ENCODE data around the gene PFDN1. TPM values are rescaled to one million over a fixed set of nuclear protein-coding genes. Genes with fewer than 3 reads are reported as not detected.

Gene PFDN1
- total and polyA plus RNA-seq, 2 experiments from 2014 or later: 84.1 to 98.0 TPM

DNA sequence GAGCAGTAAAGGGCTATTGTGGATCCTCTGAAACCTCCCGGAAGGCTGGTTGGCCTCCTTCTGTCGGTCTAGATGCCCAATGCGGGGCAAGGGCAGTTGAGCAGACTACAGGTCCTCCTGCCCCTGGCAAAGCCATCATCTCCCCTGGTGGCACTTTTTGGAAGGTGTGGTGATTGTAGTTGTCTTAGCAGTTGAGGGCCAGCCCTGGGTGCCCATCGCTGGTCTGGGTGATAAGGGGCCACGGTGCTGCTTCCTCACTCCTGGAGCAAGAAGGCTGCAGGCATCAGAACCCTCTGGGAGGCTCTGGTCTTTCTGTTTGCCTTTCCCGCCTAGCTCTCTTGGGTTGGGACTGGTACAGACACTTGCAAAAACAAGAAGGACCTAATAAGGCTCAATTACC, 64.1 kb downstream of the PFDN1 start:
- H3K4me1 ChIP-seq (ENCODE audit: insufficient read depth): peaks cover 26% of the 10 kb centered on the region
- peaks cover 12% of the 10 kb centered on the region for H3K79me2 ChIP-seq
- H3K9me2 ChIP-seq (replicated peaks; ENCODE audit: insufficient read depth): no peaks in the 10 kb centered on the region
- no peak overlapping the region for H3K27ac ChIP-seq
- no peaks in the 10 kb centered on the region for H3K9me3 ChIP-seq (ENCODE audit: low read depth)
- no peak overlapping the region for H3K4me2 ChIP-seq
- no peak overlapping the region for H2AFZ ChIP-seq
- no peaks in the 10 kb centered on the region for H3K27me3 ChIP-seq
- whole genome bisulfite sequencing (ENCODE audit: low lambda C conversion rate, missing lambda C conversion rate): 93% methylated on average over 6 of the region's 6 CpGs
- DNase-seq (ENCODE audit: low spot score): no peak
- H3K4me3 ChIP-seq: no peak overlapping the region
- TF ChIP-seq, protein P1, sequence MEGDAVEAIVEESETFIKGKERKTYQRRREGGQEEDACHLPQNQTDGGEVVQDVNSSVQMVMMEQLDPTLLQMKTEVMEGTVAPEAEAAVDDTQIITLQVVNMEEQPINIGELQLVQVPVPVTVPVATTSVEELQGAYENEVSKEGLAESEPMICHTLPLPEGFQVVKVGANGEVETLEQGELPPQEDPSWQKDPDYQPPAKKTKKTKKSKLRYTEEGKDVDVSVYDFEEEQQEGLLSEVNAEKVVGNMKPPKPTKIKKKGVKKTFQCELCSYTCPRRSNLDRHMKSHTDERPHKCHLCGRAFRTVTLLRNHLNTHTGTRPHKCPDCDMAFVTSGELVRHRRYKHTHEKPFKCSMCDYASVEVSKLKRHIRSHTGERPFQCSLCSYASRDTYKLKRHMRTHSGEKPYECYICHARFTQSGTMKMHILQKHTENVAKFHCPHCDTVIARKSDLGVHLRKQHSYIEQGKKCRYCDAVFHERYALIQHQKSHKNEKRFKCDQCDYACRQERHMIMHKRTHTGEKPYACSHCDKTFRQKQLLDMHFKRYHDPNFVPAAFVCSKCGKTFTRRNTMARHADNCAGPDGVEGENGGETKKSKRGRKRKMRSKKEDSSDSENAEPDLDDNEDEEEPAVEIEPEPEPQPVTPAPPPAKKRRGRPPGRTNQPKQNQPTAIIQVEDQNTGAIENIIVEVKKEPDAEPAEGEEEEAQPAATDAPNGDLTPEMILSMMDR (IDR thresholded peaks at IDR 0.05; ENCODE audit: poor library complexity): no peak
- no peak for TF ChIP-seq EZH2 (IDR thresholded peaks at IDR 0.05; ENCODE audit: borderline replicate concordance)
- TF ChIP-seq EZH2phosphoT487 (IDR thresholded peaks at IDR 0.05; ENCODE audit: low read depth, severe bottlenecking, unreplicated experiment): no peak
- H4K20me1 ChIP-seq (ENCODE audit: insufficient read depth, poor library complexity, severe bottlenecking): no peaks in the 10 kb centered on the region
- no peaks in the 10 kb centered on the region for H3K36me3 ChIP-seq (replicated peaks; ENCODE audit: insufficient read depth, low read depth)

GRCh38 chr5:140236891-140237598, 65.9 kb downstream of the PFDN1 start:
- TF ChIP-seq EZH2 (IDR thresholded peaks at IDR 0.05; ENCODE audit: borderline replicate concordance) (no peak), EZH2phosphoT487 (IDR thresholded peaks at IDR 0.05; ENCODE audit: low read depth, severe bottlenecking, unreplicated experiment) (no peak)
- TF ChIP-seq, protein P1 (IDR thresholded peaks at IDR 0.05; ENCODE audit: poor library complexity): no peak
- peaks cover 9% of the 10 kb centered on the region for H3K79me2 ChIP-seq
- no peak overlapping the region for H2AFZ ChIP-seq
- H3K27ac ChIP-seq: no peak overlapping the region
- 84% methylated on average over 6 of the region's 6 CpGs for WGBS (ENCODE audit: low lambda C conversion rate, missing lambda C conversion rate)
- H3K27me3 ChIP-seq: no peaks in the 10 kb centered on the region
- no peak overlapping the region for H3K4me2 ChIP-seq
- peaks cover 23% of the 10 kb centered on the region for H3K4me1 ChIP-seq (ENCODE audit: insufficient read depth)
- no peaks in the 10 kb centered on the region for H4K20me1 ChIP-seq (ENCODE audit: insufficient read depth, poor library complexity, severe bottlenecking)
- no peak for DNase-seq (ENCODE audit: low spot score)
- no peaks in the 10 kb centered on the region for H3K36me3 ChIP-seq (replicated peaks; ENCODE audit: insufficient read depth, low read depth)
- H3K9me3 ChIP-seq (ENCODE audit: low read depth): no peaks in the 10 kb centered on the region
- no peak overlapping the region for H3K4me3 ChIP-seq
- no peaks in the 10 kb centered on the region for H3K9me2 ChIP-seq (replicated peaks; ENCODE audit: insufficient read depth)

GRCh38 chr5:140235791-140236551, 66.9 kb downstream of the PFDN1 start:
- H3K79me2 ChIP-seq: peaks cover 17% of the 10 kb centered on the region
- H3K27me3 ChIP-seq: no peaks in the 10 kb centered on the region
- WGBS (ENCODE audit: low lambda C conversion rate, missing lambda C conversion rate): 83% methylated on average over 11 of the region's 11 CpGs
- H3K27ac ChIP-seq: no peak overlapping the region
- H3K4me1 ChIP-seq (ENCODE audit: insufficient read depth): peaks cover 12% of the 10 kb centered on the region
- no peak overlapping the region for H3K4me3 ChIP-seq
- no peaks in the 10 kb centered on the region for H3K36me3 ChIP-seq (replicated peaks; ENCODE audit: insufficient read depth, low read depth)
- no peaks in the 10 kb centered on the region for H3K9me3 ChIP-seq (ENCODE audit: low read depth)
- no peaks in the 10 kb centered on the region for H3K9me2 ChIP-seq (replicated peaks; ENCODE audit: insufficient read depth)
- H2AFZ ChIP-seq: no peak overlapping the region
- DNase-seq (ENCODE audit: low spot score): no peak
- H4K20me1 ChIP-seq (ENCODE audit: insufficient read depth, poor library complexity, severe bottlenecking): no peaks in the 10 kb centered on the region
- H3K4me2 ChIP-seq: no peak overlapping the region
- TF ChIP-seq, protein P1 (IDR thresholded peaks at IDR 0.05; ENCODE audit: poor library complexity): no peak
- TF ChIP-seq EZH2 (IDR thresholded peaks at IDR 0.05; ENCODE audit: borderline replicate concordance) (no peak), EZH2phosphoT487 (IDR thresholded peaks at IDR 0.05; ENCODE audit: low read depth, severe bottlenecking, unreplicated experiment) (no peak)

Measured in hepatocyte (in vitro differentiated cells).